Breast epithelium (tissue), 3 donors: ENCODE data around the gene MYH9.
A peak's percentile ranks its signal among the peaks of the same experiment; 100 is the strongest.

ENCODE experiments used
- CTCF ChIP-seq, 3 donors: fragments of 450-650 bp; IDR thresholded peaks; one replicate each; pipeline ENCODE4 v1.5.1; 2016 to 2017; ENCODE audit warnings: antibody characterized with exemption in 3 of 3, mild to moderate bottlenecking in 3 of 3, moderate library complexity in 3 of 3
- POLR2AphosphoS5 ChIP-seq, 3 donors: sonication (generic); formaldehyde crosslinking; IDR thresholded peaks; one replicate each; pipeline ENCODE4 v1.6.1; 2017; ENCODE audit warnings: antibody characterized with exemption in 3 of 3

- TF ChIP-seq POLR2AphosphoS5 (IDR thresholded peaks at IDR 0.05) (peak in 1 of 3 donors; percentile 11), CTCF (IDR thresholded peaks at IDR 0.05) (no peak)
These were observed 38.0 kb downstream of the MYH9 start for GRCh38 chr22:36349726-36350125.
